Stimulated activated CD8-positive, alpha-beta memory T cell treated with anti-CD3 and anti-CD28 coated beads, Interleukin-4, amount 100 ng/mL, for 1 hour (primary cell): ENCODE measurements around the gene MOB2.

Experiments used
- DNase-seq, 2 donors: peaks; one replicate each; pipeline ENCODE4 v3.0.0-alpha.2; 2020; ENCODE audit warnings: low read depth in 2 of 2, low spot score in 1 of 2

MOB2 gene

DNA sequence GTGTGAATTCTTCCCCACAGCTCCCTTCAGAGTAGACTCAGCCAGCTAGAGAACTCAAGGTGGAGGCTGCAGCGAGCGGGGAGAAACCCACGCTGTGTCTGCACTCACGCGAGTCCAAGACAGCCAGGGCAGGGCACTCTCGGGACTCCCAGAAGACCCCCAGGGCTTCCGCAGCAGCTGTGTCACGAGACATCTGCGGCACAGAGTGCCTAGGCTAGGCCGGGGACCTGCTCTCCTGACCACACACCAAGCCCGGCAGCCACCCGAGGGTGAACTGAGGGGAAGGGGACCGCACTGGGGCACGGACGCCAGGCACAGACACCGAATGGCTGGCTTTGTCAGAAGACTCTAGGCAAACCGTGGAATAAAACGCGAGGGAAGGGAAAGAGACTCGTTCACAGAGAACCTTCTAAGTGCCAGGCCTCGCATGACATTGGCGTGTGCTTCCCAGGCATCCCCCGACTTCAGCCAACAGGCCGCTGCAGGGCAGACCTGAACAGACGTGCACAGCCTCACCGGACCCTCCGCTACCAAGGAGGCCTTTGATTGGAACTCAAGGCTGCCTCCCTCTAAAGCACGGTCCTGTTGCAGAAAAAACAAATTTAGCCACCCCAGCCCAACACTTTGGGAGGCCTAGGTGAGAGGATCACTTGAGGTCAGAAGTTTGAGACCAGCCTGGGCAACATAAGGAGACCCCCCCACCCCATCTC lies 18.2 kb upstream of the MOB2 start:
- DNase-seq, result no peak

DNA sequence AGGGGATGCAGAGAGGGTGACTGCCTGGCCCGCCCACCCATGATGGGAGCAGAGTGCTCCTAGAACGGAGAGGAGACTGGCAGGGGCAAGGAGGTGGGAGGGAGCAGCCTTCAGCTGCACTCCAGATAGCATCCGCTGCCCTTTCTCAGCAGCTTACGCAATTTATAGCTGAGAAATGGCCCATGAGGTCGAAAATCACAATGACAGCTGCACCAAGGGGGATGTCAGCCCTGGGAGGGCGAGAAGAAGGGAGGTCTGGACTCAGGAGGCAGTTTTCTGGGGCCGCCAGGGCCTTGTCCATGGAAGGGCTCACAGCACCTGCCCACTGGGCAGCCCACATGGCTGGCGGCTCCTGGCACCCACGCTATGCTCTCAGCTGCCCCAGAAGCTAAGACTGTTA lies 17.6 kb upstream of the MOB2 start:
- DNase-seq, result no peak

DNA sequence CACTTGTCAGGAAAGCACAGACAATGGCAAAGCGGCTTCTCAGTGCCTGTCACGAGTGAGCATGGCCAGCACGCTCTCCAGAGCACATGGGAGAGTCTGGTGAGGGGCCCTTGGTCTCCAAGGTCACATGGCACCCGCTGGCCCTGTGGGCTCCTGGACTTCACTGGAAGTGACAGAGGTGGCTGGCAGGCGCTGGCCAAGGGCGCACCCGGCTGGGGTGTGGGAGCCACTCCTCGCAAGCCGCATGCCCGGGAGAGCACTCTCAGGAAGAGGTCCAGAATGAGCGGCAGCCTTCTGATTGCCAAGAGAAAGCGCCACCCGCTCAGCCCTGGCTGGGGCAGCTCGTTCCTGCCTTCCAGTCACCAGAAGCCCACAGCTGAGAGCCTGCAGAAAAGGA lies 17.1 kb upstream of the MOB2 start:
- DNase-seq, result no peak

DNA sequence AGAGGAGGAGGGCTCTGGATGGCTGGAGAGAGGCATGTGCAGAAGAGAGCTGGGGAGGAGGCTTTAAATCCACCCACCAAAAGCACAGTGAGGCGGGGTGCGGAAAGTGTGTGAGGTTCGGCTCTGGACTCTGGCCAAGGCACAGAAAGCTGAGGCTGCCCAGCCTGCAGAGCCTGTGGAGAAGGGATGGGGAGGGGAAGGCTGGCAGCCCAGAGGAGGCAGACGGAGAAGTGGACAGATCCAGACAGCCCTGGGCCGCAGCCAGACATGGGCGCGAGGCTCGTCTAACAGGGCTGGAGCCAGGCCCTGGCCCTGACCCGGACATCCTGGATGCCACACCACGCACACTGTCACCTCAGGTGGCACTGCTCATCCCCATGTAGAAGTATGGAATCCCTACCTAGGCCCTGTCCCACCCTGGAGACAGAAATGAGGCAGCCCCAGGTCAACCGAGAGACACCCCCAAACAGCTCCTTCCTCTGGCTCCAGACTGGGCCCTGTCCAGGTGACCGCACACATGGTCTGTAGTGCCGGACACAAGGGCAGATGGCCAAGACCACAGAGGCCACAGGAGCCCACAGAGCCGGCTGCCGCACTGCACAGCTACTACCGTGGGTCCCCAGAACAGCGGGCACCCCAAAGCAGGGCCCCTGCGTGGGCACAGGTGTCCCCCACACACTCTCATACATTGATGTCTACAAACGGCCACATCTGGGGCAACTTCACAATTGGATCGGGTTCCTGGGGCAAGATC lies 16.6 kb upstream of the MOB2 start:
- no peak for DNase-seq

DNA sequence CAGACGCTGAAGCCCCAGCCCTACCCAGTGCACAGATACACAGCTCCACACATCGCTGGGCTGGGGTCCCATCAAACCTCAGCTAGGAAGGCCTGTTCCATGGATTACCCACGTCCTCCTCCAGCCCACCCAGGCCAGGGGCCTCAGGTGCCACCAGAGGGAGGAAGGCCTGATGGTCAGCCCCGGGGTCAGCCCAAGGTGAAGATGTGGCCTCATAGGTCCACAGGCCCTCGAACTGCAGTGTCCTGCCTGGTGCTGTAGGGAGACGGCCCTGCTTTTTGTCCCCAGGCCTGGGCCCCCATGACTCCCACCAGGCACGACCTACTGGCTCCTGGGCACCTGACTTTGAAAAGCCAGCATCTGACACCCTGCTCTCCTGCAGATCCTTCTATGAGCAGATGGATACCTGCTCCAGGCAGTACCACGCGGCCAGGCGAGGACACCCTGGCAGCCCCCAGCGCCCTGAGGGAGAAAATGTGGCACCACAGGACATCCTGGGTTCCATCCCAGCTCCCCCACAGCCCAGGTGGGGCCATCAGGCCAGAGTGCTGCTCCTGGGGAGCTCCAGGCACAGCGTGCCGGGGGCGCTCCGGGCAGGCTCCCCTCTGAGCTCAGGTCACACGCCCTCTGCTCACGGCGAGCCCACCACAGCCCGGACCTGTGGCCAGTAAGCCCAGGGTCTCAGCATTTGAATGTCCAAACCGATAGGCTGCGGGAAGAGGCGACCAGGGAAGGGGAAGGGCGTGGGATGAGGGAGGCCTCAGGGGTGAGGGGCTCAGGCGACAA lies 15.8 kb upstream of the MOB2 start:
- DNase-seq, result no peak

DNA sequence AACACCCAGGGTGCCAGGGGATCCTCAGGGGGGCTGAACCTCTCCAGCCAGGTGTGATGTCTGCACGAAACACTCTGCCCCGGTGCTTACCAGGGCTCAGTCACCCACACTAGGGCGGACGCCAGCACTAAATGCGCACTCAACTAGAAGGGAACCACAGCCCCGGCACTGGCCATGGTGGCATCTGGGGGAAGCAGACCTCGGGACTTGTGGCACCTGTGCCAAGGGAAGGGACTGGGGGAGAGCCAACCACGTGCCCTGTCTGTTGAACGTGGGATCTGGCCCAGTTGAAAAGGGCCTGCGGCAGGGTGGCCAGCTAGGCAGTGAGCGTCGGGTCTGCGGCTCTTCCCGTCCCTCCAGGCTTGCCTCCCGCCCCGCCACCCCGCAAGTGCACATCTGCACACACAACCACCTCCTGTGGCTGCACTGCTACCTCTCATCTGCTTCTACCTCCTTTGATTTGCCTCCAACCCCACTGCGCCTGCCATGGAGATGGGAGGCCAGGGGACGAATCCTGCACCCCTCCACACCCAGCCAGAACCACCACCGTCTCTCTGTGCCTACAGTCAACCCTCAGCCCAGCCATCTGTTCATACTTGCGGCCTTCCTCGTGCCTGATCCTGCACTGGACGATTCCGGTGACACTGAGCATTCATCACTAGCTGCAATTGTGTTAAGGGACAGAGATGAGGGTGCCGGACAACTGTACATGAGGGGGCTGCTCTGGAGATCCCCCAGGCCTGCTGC lies 15.0 kb upstream of the MOB2 start:
- DNase-seq, result no peak

DNA sequence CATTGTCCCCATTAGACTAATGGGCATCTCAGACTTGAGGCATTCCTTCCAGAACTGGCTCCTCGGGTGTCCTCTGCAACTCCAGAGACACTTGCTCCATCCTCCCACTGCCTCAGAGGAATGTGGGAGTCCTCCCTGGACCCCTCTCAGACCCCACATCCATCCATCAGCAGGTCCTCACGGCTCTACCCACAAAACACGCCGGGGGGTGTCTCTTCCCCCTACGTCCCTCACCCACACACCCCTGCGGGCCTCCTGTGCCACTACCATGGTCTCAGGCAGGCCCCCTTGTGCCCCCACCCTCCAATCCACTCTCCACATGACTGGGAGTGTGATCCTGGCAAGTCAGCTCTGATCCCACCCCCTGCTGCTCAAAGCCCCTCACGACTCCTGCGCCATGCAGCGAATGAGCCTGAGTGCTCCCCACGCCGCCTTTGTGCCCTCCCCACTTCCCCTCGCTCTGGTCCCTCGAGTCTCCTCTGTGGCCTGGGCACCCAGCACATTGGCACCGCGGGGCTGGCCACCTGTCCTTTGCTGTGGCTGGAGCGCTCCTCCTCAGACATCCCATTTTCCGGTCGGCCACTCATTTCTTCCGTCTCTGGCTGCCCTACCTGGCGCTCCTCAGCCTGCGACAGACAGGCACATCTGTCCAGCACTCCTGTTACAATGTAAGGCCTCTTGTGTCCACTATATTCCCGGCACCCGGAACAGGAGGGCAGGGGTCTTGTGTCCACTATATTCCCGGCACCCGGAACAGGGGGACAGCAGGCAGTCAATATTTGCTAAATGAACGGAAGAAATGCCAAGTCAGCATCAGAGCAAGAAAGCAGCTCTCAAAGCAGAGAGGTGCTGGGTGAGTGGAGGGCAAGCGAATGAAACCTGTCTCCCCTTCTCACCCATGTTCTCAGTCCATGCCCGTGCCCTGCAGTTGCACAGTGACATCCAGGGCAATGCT lies 14.2 kb upstream of the MOB2 start:
- DNase-seq, result no peak

DNA sequence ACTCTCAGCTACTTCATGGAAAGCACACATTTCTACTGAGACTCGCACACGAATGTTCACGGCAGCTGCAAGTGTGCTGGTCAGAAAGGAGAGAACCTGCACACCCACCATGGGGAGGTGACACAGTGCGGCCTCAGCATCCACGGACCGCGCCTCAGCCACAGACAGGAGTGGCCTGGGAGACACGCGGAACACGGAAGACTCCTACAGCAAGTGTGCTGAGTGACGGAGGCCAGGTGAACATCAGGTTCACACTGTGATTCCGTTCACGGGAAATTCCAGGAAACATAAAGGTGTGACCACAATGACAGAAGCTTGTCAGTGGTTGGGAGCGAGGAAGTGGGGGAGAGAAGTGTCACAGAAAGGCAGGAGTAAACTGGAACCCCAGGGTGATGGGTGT lies 13.3 kb upstream of the MOB2 start:
- DNase-seq, result no peak

DNA sequence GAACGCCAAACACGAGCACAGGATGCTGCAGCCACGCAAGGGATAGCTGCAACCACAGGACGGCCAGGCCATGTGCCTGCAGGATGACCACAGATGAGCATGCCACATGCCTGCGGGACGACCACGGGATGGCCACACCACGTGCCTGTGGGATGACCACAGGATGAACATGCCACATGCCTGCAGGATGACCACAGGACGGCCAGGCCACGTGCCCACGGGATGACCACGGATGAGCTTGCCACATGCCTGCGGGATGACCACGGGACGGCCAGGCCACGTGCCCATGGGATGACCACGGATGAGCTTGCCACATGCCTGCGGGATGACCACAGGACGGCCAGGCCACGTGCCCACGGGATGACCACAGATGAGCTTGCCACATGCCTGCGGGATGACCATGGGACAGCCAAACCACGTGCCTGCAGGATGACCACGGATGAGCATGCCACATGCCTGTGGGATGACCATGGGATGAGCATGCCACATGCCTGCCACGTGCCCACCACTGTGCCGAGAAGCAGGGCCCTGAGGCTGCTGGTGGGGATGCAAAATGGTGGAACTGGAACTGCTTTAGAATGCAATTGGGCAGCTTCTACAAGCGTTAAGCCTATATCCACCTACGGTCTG lies 12.8 kb upstream of the MOB2 start:
- DNase-seq, result no peak

DNA sequence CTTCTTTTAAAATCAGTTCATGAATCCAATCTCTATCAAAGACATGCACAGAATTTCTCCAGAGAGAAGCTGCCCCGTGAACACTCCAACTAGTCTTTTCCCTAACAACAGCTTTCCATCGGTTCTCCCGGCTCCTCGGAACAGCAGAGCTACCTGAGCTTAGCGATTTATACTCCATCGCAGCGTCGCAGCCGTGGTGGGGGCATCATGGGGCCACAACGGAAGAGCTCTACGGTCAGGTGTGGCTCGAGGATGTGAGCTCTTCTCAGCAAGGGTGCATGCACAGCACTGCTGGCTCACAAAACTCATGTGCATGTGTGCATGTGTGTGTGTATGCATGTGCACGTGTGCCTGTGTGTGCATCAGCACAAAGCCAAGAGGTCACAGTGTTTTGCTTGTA lies 11.7 kb upstream of the MOB2 start:
- DNase-seq, result no peak

DNA sequence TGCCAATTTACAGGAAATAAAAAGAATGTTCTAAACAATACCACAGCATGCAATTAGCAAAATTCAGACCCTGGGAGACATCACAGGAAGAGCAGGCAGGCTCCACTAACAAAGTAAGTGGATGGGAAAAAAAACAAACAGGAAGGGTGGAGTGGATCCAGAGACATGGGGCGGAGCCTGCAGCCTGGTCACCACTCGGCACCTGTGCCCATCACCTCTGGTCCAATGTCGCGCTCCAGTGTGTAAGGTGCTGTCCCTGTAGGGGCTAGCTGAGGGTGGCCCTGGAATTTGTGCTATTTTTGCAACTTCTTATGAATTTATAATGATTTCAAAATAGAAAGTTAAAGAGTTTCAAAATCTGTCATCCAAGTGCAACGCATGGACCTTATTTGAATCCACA lies 11.0 kb upstream of the MOB2 start:
- no peak for DNase-seq

DNA sequence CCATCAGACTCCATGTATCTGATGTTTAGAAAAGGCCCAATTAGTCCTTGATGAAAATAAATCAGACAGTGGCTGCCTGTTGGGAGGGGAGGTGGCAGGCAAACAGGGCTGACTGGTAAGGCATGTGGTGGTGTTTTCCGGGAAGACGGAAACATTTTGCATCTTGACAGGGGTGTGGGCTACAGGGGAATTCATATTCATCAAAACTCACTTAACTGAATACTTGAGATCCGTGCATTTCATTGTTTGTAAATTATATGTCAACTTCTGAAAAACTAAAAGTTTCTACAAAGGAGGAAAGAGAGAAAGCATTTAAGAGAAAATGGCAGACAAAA lies 10.1 kb upstream of the MOB2 start:
- DNase-seq, result no peak

DNA sequence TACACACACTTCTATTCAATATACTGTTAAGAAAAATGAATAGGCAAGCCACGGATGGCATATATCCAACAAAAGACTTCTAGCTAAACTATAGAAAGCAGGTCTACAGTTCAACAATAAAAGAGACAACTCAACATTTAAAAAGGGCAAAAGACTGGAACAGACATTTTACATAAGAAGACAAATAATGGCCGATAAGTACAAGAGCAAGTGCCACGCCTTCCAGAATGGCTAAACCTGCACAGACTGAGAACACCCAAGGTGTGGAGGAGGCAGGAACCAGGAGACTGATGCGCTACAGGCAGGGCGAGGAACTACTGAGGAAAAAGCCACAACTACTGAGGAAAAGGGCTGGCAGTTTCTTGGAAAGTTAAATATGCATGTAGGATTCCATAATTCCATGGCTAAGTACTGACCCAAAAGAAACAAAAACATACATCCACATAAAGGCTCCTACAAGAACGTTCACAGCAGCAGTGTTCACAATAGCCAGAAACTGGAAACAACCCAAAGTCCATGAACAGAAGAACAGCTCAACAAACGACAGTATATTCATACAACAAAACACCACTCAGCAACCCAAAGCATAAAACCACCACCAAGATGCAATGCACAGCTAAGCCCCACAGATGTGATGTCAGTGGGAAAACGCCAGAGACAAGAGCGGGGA lies 9.6 kb upstream of the MOB2 start:
- no peak for DNase-seq

DNA sequence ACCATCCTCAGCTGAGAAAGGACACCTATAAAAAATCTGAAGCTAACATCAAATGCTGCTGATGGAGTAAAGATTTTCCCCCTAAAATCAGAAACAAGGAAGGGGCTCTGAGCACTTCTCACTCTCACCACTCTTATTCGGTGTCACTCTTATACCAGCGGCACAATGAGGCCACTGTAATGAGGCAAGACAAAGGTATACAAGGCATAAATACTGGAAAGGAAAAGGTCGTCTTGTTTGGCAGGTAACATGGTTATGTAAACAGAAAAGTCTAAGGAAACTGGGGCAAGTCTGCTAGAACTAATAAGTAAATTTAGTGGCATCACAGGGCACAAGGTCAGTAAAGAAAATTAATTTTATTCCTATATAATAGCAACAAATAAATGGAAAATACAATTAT lies 8.1 kb upstream of the MOB2 start:
- DNase-seq, result no peak

DNA sequence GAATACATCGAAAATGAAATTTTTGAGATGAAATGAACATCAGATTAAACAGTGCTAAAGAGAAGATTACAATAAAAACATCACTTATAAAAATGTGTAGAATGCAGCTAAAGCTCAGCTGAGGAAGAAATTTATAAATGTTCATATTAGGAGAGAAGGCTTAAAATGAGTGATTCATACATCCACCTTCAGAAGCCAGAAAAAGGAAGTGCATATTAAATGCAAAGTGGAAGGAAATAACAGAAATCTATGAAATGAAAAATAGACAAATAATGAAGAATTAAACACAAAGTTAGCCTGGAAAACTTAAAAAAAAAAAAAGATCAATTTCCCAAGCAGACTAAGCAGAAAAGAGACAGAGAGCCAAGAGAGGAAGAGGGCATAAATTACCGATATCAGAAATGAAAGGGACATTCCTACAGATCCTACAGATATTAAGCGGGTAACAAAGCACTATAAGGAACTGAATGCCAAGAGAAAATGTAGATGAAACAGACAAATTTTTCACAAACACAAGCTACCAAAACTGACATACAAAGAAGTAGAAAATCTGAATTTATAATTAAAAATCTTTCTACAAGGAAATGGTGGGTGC lies 7.2 kb upstream of the MOB2 start:
- DNase-seq, result no peak

DNA sequence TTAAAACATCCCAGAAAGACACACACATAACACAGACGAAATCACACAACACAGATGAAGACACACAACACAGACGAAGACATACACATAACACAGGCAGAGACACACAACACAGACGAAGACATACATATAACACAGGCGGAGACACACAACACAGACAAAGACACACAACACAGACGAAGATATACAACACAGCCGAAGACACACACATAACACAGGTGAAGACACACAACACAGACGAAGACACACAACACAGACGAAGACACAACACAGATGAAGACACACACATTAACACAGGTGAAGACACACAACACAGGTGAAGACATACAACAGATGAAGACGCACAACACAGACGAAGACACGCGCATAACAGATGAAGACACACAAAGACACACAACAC lies 4.8 kb upstream of the MOB2 start:
- no peak for DNase-seq

DNA sequence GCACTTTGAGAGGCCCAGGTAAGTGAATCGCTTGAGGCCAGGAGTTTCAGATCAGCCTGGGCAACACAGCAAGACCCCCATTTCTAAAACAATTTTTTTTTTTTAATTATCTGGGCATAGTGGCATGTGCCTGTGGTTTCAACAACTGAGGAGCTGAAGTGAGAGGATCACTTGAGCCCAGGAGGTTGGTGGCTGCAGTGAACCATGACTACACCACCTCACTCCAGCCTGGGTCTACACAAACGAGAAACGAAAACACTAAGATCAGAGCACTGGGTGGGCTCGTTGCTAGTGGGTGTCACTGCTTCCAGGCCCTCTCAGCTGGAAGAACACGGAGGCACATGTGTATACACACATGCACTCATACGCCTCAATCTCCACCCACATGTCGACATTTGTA lies 4.1 kb upstream of the MOB2 start:
- DNase-seq, result no peak

DNA sequence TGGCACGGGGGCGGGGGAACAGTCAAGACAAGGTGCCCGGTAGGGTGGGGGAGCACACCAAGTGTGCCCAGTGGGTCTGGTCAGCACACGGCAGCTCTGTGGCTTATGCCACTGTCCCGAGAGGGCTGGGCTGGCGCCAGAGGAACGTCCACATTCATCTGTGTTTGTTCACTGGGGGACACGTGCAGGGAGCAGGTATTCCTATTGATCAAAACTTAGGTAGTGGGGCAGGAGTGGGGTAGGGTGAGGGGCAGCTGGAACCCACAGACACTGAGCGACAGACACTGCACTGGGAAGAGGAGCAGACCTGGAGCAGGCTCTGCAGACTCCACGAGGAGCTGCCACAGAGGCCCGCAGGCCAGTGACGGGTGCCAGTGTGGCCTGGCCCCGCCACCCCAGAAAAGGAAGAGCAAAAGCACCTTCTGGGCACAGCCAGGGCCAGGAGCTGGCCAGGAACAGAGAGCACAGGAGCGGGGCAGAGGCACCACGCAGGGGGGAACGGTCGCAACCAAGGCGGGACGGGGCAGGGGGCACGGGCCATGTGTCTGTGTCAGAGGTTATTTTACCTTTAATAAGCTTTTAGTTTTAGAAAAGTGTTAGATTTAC lies 2.1 kb upstream of the MOB2 start:
- no peak for DNase-seq
